GM13976 (cell line): ENCODE measurements around the gene THOC5.
"Not testable (repeated sequence)": the region's sequence is repeated elsewhere in the genome, so short reads cannot be mapped to it uniquely, and the experiment has no call there.

Experiments used
- DNase-seq: peaks from one replicate; pipeline ENCODE4 v3.0.0; 2012; ENCODE audit warnings: low spot score
- in situ Hi-C: fragments of 300-500 bp; cut with MboI; formaldehyde crosslinking; loops from one replicate; pipeline ENCODE4 v1.12.0; 2022; ENCODE audit warnings: low sequenced_read_pairs, mixed read lengths, inconsistent platforms; ENCODE audit not compliant: unreplicated experiment
- TF ChIP-seq, protein P1 (sequence below): IDR thresholded peaks from 2 replicates; pipeline ENCODE4 v1.5.1; 2012; ENCODE audit warnings: borderline replicate concordance, mild to moderate bottlenecking; ENCODE audit not compliant: insufficient read depth; ENCODE audit errors: extremely low read depth, missing control alignments, control extremely low read depth

THOC5 gene

DNA sequence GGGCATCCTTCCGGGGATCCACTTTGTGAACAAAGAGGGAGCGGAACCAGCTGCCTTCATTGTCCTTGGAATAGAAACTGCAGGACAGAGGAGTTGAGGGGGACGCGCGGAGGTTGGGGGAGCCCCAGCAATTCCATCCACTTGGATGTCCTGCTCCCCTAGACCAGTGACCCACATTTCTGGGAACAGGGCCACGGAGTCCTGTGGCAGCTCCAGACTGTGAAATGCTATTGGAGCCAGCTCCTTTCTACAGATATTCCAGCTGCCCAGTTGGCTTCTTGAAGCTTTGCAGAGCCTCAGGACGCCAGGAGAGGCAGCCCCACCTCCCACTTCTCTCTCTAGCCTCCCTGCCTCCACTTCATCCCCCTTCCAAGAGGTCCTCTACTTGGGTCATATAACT lies 16.9 kb upstream of the THOC5 start:
- in situ Hi-C loops, result no loop called here
- TF ChIP-seq, protein P1, sequence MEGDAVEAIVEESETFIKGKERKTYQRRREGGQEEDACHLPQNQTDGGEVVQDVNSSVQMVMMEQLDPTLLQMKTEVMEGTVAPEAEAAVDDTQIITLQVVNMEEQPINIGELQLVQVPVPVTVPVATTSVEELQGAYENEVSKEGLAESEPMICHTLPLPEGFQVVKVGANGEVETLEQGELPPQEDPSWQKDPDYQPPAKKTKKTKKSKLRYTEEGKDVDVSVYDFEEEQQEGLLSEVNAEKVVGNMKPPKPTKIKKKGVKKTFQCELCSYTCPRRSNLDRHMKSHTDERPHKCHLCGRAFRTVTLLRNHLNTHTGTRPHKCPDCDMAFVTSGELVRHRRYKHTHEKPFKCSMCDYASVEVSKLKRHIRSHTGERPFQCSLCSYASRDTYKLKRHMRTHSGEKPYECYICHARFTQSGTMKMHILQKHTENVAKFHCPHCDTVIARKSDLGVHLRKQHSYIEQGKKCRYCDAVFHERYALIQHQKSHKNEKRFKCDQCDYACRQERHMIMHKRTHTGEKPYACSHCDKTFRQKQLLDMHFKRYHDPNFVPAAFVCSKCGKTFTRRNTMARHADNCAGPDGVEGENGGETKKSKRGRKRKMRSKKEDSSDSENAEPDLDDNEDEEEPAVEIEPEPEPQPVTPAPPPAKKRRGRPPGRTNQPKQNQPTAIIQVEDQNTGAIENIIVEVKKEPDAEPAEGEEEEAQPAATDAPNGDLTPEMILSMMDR, result no peak
- DNase-seq, result no peak

DNA sequence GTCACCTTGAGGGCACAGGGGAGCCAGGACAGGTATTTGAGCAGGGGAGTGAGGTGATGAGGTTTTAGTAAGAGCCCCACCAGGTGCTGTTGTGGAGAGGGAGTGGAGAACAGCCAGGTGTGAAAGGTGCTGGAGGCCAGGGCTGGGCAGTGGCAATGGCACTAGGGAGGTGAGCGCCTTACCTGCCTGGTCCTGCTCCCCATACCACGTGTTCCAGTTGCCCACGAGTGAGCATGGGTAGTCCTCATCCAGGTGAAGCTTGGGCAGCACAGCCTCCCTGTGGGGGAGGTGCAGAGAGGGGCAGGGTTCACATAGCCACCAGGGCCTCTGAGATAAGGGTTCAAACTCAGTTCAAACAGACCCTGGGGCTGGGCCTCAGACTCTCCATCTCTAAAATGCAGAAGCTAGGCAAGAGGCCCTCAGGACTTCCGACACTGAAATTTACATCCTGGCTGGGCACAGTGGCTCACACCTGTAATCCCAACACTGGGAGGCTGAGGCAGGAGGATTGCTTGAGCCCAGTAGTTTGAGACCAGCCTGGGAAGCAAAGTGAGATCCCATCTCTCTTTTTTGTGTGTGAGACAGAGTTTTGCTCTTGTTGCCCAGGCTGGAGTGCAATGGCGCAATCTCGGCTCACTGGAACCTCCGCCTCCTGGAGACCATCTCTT lies 15.6 kb upstream of the THOC5 start:
- in situ Hi-C loops, result no loop called here
- no peak for DNase-seq
- TF ChIP-seq, protein P1, result no peak

DNA sequence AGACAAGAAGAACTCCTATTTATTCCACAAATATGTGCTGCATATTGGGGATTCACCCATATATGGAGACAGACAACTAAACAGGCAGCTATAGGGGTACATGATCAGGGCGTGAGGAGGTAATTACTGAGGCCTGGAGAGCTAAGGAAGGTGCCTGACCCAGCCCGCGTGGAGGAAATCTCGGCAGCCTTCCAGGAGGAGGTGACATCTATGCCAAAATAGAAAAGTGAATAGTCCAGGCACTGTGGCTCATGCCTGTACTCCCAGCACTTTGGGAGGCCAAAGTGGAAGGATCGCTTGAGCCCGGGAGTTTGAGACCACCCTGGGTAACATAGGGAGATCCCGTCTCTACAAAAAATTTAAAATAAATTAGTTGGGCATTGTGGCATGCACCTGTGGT lies 13.8 kb upstream of the THOC5 start:
- TF ChIP-seq, protein P1, result no peak
- no peak for DNase-seq
- in situ Hi-C loops, result no loop called here

- in situ Hi-C loops, DNase-seq: not testable (repeated sequence)
Measured at GRCh38 chr22:29566513-29566912, 13.0 kb upstream of the THOC5 start.

DNA sequence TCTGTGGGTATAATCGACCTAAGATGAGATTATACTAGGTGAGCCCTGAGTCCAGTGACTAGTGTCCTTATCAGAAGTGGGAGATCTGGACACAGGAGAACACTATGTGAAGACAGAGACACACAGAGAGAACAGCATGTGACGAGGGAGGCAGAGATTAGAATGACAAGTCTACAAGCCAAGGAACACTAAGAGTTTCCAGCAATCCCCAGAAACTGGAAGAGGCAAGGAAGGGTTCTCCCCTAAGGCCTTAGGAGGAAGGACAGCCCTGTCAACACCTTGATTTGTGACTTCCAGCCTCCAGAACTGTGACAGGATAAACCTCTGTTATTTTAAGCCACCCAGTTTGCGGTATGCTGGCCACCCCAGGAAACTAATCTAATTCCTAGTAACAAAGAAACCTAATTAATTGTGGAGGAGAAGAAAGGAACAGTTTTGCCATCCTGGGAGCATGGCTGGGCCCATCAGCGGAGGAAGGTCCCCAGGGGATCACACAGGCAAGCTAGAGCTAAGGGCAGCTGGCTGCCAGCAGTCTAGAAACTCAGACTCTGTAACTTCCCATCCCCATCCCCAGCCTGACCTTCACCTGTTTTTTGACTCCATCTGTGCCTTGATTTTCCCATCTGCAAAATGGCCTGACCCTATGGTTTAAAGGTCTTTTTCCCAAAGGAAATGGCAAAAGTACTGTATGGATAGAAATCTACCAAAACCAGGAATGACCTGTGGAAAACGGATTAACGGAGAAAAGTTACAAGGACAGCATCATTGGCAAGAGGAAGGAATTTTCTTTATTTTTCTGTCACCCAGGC lies 10.3 kb upstream of the THOC5 start:
- TF ChIP-seq, protein P1, result no peak
- DNase-seq, result no peak
- in situ Hi-C loops, result no loop called here

GRCh38 chr22:29559853-29560252 lies 6.3 kb upstream of the THOC5 start:
- in situ Hi-C loops, result no loop called here
- no peak for DNase-seq
- TF ChIP-seq, protein P1, result no peak

DNA sequence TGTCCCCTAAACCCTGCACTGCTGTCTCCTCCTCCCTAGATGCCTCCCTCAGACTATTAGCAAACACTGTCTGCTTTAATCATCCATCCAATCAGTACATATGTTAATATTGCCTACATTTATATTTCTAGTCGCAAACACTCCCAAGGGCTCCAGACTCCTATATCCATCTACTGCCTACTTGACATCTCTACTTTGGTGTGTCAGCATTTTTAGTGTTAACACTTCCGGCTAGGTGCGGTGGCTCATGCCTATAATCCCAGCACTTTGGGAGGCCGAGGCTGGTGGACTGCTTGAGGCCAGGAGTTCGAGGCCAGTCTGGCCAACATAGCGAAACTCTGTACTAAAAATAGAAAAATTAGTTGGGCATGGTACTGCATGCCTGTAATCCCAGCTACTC lies 5.5 kb upstream of the THOC5 start:
- TF ChIP-seq, protein P1, result no peak
- in situ Hi-C loops, result no loop called here
- DNase-seq, result no peak
